Endothelial cell of umbilical vein (primary cell): ENCODE measurements around the gene RNF40. TPM values are rescaled to one million over a fixed set of nuclear protein-coding genes. Genes with fewer than 3 reads are reported as not detected.

ENCODE experiments used
- BruUV-seq: library from RNA; stranded (reverse); fragments of 400-500 nt; replicated peaks from 2 replicates; lab custom pipeline; 2021; lab: Mats Ljungman, UMichigan
- CTCF ChIA-PET: fragments of 300-600, 350-600 bp; sonication (Branson Sonifier 250); formaldehyde crosslinking; loops from one replicate; lab custom pipeline; 2021; ENCODE audit warnings: antibody characterized with exemption, inconsistent platforms; lab: Charles Lee
- POLR2A ChIA-PET: fragments of 300-600, 350-600 bp; sonication (Branson Sonifier 250); formaldehyde crosslinking; loops from one replicate; lab custom pipeline; 2021; ENCODE audit warnings: antibody characterized with exemption, inconsistent platforms; lab: Charles Lee
- DNase-seq: peaks from one replicate; pipeline ENCODE4 v3.0.0-alpha.2; 2011; ENCODE audit warnings: low read depth, low spot score
- FAIRE-seq: peaks from 2 replicates; lab custom pipeline; 2011; peaks lifted over from hg19 to GRCh38; lab: Jason Lieb, UNC
- H2AFZ ChIP-seq: 2 replicates; pipeline ENCODE4 v1.6.0; 2012; ENCODE audit warnings: low read depth, low read length, control low read depth, inconsistent platforms
- H3K27ac ChIP-seq: 2 replicates; pipeline ENCODE4 v1.5.1; 2011; ENCODE audit warnings: low read depth, mild to moderate bottlenecking, control low read depth, low read length, moderate library complexity; ENCODE audit not compliant: insufficient read depth
- H3K27me3 ChIP-seq, 2 experiments: 2 replicates each; pipeline versions ENCODE4 v1.6.0 to v1.6.1; 2011; ENCODE audit warnings: low read length in 2 of 2, mixed read lengths in 1 of 2; ENCODE audit not compliant: control insufficient read depth in 2 of 2, insufficient read depth in 2 of 2
- H3K36me3 ChIP-seq, 2 experiments: 2 replicates in 1 of 2; 3 replicates in 1 of 2; pipeline ENCODE4 v1.5.1; 2011; ENCODE audit warnings: low read length in 2 of 2, mild to moderate bottlenecking in 1 of 2, moderate library complexity in 1 of 2; ENCODE audit not compliant: control insufficient read depth in 2 of 2, insufficient read depth in 2 of 2; ENCODE audit errors: extremely low read depth in 1 of 2
- H3K4me1 ChIP-seq: 3 replicates; pipeline ENCODE4 v1.5.1; 2011; ENCODE audit warnings: mild to moderate bottlenecking, low read length; ENCODE audit not compliant: control insufficient read depth, insufficient read depth; ENCODE audit errors: extremely low read depth
- H3K4me2 ChIP-seq: 2 replicates; pipeline ENCODE4 v1.6.1; 2011; ENCODE audit warnings: low read length, control low read depth, mixed read lengths; ENCODE audit not compliant: insufficient read depth
- H3K4me3 ChIP-seq, 3 experiments: fragments of 200-600 bp in 1 of 3; sonication (generic), shearing (Covaris generic) in 1 of 3; replicated peaks in 1 of 3; 2 replicates each; pipeline ENCODE4 v1.5.1; 2011 to 2016; ENCODE audit warnings: control low read depth in 3 of 3, low read length in 3 of 3, mild to moderate bottlenecking in 2 of 3, inconsistent platforms in 1 of 3, low read depth in 1 of 3, moderate library complexity in 1 of 3; ENCODE audit not compliant: insufficient read depth in 1 of 3
- H3K79me2 ChIP-seq: 2 replicates; pipeline ENCODE4 v1.6.0; 2012; ENCODE audit warnings: low read length, inconsistent platforms; ENCODE audit not compliant: control insufficient read depth, insufficient read depth
- H3K9ac ChIP-seq: replicated peaks from 2 replicates; pipeline ENCODE3; 2011; ENCODE audit warnings: low read length, control low read depth; ENCODE audit not compliant: insufficient read depth; ENCODE audit errors: extremely low read depth
- H3K9me1 ChIP-seq: replicated peaks from 3 replicates; pipeline ENCODE4 v1.6.0; 2011; ENCODE audit warnings: mild to moderate bottlenecking, low read length; ENCODE audit not compliant: control insufficient read depth, insufficient read depth; ENCODE audit errors: extremely low read depth
- H3K9me3 ChIP-seq: replicated peaks from 2 replicates; pipeline ENCODE4 v1.5.1; 2012; ENCODE audit warnings: low read length, inconsistent platforms; ENCODE audit not compliant: control insufficient read depth, insufficient read depth
- H4K20me1 ChIP-seq: replicated peaks from 2 replicates; pipeline ENCODE3; 2011; ENCODE audit warnings: mild to moderate bottlenecking, low read length; ENCODE audit not compliant: control insufficient read depth, insufficient read depth; ENCODE audit errors: extremely low read depth
- EZH2 ChIP-seq: IDR thresholded peaks from 2 replicates; pipeline ENCODE4 v1.6.1; 2012; ENCODE audit warnings: borderline replicate concordance, low read depth, mild to moderate bottlenecking, moderate library complexity, low read length, inconsistent platforms; ENCODE audit not compliant: severe bottlenecking
- FOS ChIP-seq: IDR thresholded peaks from 2 replicates; pipeline ENCODE4 v1.6.1; 2011; ENCODE audit warnings: mild to moderate bottlenecking, low read length, moderate library complexity, borderline replicate concordance; ENCODE audit not compliant: insufficient read depth
- GATA2 ChIP-seq: IDR thresholded peaks from 2 replicates; pipeline ENCODE4 v1.7.0; 2011; ENCODE audit warnings: low read depth, mild to moderate bottlenecking, moderate library complexity, mixed read lengths, low read length; ENCODE audit not compliant: insufficient read length, insufficient read depth
- JUN ChIP-seq: IDR thresholded peaks from 2 replicates; pipeline ENCODE4 v1.6.1; 2011; ENCODE audit warnings: borderline replicate concordance, low read depth; ENCODE audit not compliant: insufficient read length, insufficient read depth
- MYC ChIP-seq: IDR thresholded peaks from one replicate; pipeline ENCODE4 v1.6.1; 2011; ENCODE audit warnings: mild to moderate bottlenecking, low read depth, low read length
- POLR2A ChIP-seq: IDR thresholded peaks from 2 replicates; pipeline ENCODE4 v1.6.1; 2012; ENCODE audit warnings: low read depth, mild to moderate bottlenecking, control low read depth, low read length
- POLR2AphosphoS5 ChIP-seq: IDR thresholded peaks from 2 replicates; pipeline ENCODE4 v1.6.1; 2012; ENCODE audit warnings: low read depth, mild to moderate bottlenecking, control low read depth, low read length, moderate library complexity; ENCODE audit not compliant: insufficient read depth
- dilution Hi-C: fragments of 300-500 bp; cut with MboI; formaldehyde crosslinking; loops from one replicate; pipeline ENCODE4 v1.15.0; 2019; ENCODE audit warnings: low sequenced_read_pairs; ENCODE audit not compliant: extremely low pct_ligation_motif_present
- intact Hi-C: fragments of 100-400 bp; cut with micrococcal nuclease; formaldehyde crosslinking; loops from one replicate; pipeline ENCODE4 v1.10.0; 2022
- polyA plus RNA-seq, 4 experiments: library from polyadenylated mRNA; depleted of rRNA in 3 of 4; stranded (reverse) in 3 of 4; unstranded in 1 of 4; fragments of >200 nt; gene quantifications; 2 replicates each; pipeline versions ENCODE4 v1.2.1 to v1.2.3, GENCODE V29; 2011 to 2012; ENCODE audit warnings: missing spikeins in 1 of 4
- total RNA-seq: library from RNA; stranded (reverse); gene quantifications from 2 replicates; pipeline ENCODE4 v1.2.3, GENCODE V29; 2021
- TF ChIP-seq, protein P1 (sequence below): IDR thresholded peaks from 2 replicates; pipeline ENCODE4 v1.6.1; 2011; ENCODE audit not compliant: insufficient read depth, insufficient read length
- TF ChIP-seq, protein P2 (sequence below), 2 donors: IDR thresholded peaks; 1 replicate in 1 of 2; 2 replicates in 1 of 2; pipeline ENCODE4 v1.5.1; 2011; ENCODE audit warnings: low read length in 2 of 2, mild to moderate bottlenecking in 2 of 2, moderate library complexity in 2 of 2, control low read depth in 1 of 2, inconsistent platforms in 1 of 2, low read depth in 1 of 2; ENCODE audit not compliant: insufficient read depth in 1 of 2; ENCODE audit errors: extremely low read depth in 1 of 2

RNF40 gene
- total and polyA plus RNA-seq, 2 donors (not counting 3 experiments of a cell fraction or from before 2014, with no cell fraction given), result 60.5 to 102 TPM

DNA sequence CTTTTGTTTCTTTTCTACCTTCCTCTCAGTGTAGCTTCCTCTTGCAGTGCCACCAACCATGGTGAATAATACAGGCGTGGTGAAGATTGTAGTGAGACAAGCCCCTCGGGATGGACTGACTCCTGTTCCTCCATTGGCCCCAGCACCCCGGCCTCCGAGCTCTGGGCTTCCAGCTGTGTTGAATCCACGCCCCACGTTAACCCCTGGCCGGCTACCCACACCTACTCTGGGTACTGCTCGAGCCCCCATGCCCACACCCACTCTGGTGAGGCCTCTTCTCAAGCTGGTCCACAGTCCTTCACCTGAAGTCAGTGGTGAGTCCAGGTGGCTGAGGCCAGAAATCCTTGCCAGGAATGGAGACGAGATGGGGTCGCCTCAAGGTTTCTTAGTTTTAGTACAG, 39.2 kb upstream of the RNF40 start:
- FAIRE-seq, result no peak
- CTCF ChIA-PET, result interaction anchor here (1.6 kb wide), 1 partner anchor 25 kb away, joined by 3 read pairs; no protein-coding TSS in a partner anchor

More for the DNA sequence above, 39.2 kb upstream of the RNF40 start:
- dilution Hi-C loops (no loop called here), intact Hi-C loops (no loop called here)
- no peak for DNase-seq
- BruUV-seq, result no TSS peak
- Histone ChIP-seq H4K20me1 (no peaks in the 10 kb centered on the region), H3K27ac (no peak overlapping the region), H3K27me3 (no peaks in the 10 kb centered on the region), H3K4me3 (no peak overlapping the region), H3K4me1 (no peaks in the 10 kb centered on the region), H3K9ac (no peak overlapping the region), H3K9me3 (no peaks in the 10 kb centered on the region), H3K9me1 (no peaks in the 10 kb centered on the region), H2AFZ (no peak overlapping the region), H3K36me3 (peaks cover 53 to 60% of the 10 kb centered on the region in 2 experiments), H3K4me2 (no peak overlapping the region), H3K79me2 (peaks cover 11% of the 10 kb centered on the region)
- POLR2A ChIA-PET, result no interaction called here
- TF ChIP-seq FOS, result no peak
- no peak for TF ChIP-seq MYC
- TF ChIP-seq JUN, result no peak
- no peak for TF ChIP-seq GATA2
- TF ChIP-seq POLR2A, result no peak
- TF ChIP-seq, protein P1, sequence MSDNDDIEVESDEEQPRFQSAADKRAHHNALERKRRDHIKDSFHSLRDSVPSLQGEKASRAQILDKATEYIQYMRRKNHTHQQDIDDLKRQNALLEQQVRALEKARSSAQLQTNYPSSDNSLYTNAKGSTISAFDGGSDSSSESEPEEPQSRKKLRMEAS, result no peak
- TF ChIP-seq, protein P2, sequence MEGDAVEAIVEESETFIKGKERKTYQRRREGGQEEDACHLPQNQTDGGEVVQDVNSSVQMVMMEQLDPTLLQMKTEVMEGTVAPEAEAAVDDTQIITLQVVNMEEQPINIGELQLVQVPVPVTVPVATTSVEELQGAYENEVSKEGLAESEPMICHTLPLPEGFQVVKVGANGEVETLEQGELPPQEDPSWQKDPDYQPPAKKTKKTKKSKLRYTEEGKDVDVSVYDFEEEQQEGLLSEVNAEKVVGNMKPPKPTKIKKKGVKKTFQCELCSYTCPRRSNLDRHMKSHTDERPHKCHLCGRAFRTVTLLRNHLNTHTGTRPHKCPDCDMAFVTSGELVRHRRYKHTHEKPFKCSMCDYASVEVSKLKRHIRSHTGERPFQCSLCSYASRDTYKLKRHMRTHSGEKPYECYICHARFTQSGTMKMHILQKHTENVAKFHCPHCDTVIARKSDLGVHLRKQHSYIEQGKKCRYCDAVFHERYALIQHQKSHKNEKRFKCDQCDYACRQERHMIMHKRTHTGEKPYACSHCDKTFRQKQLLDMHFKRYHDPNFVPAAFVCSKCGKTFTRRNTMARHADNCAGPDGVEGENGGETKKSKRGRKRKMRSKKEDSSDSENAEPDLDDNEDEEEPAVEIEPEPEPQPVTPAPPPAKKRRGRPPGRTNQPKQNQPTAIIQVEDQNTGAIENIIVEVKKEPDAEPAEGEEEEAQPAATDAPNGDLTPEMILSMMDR (IDR thresholded peaks at IDR 0.05; ENCODE audit: extremely low read depth in 1 of 2, insufficient read depth in 1 of 2, low read depth in 1 of 2, low read length in 2 of 2), result no peak
- no peak for TF ChIP-seq EZH2
- no peak for TF ChIP-seq POLR2AphosphoS5
